HG03558 (cell line): Measurements from ENCODE around the gene ADSL.
"Not testable (repeated sequence)": the region's sequence is repeated elsewhere in the genome, so short reads cannot be mapped to it uniquely, and the experiment has no call there.

Experiments used
- ATAC-seq: cut with Tn5 transposase; IDR thresholded peaks from one replicate; pipeline ENCODE4 v1.9.1; 2021; ENCODE audit warnings: moderate number of reproducible peaks; ENCODE audit not compliant: unreplicated experiment; ENCODE audit errors: extremely low read depth

Gene ADSL

GRCh38 chr22:40346185-40347118 lies at the start of gene ADSL:
TSS of gene ADSL (plus strand) at chr22:40346500. CDS start at chr22:40346559, 59 bp downstream.
- ATAC-seq: no peak

GRCh38 chr22:40300316-40300715 lies 46.0 kb upstream of the ADSL start:
- ATAC-seq: no peak

GRCh38 chr22:40300884-40301672 lies 45.2 kb upstream of the ADSL start:
- ATAC-seq: no peak

GRCh38 chr22:40302149-40302548 lies 44.2 kb upstream of the ADSL start:
- no peak for ATAC-seq

GRCh38 chr22:40305625-40306024 lies 40.7 kb upstream of the ADSL start:
- no peak for ATAC-seq

- no peak for ATAC-seq
Measured at GRCh38 chr22:40308999-40309573, 37.2 kb upstream of the ADSL start.

GRCh38 chr22:40309631-40310030 lies 36.7 kb upstream of the ADSL start:
- no peak for ATAC-seq

- no peak for ATAC-seq
Measured at GRCh38 chr22:40310081-40310767, 36.1 kb upstream of the ADSL start.

- ATAC-seq: no peak
Measured at GRCh38 chr22:40310768-40311120, 35.6 kb upstream of the ADSL start.

- not testable (repeated sequence) for ATAC-seq
Measured at GRCh38 chr22:40311646-40312045, 34.7 kb upstream of the ADSL start.

GRCh38 chr22:40312050-40312449 lies 34.2 kb upstream of the ADSL start:
- ATAC-seq: no peak

GRCh38 chr22:40313007-40313406 lies 33.3 kb upstream of the ADSL start:
- ATAC-seq: no peak

- ATAC-seq: no peak
Measured at GRCh38 chr22:40314041-40314440, 32.3 kb upstream of the ADSL start.

GRCh38 chr22:40320687-40321086 lies 25.6 kb upstream of the ADSL start:
- ATAC-seq: no peak

GRCh38 chr22:40322021-40322420 lies 24.3 kb upstream of the ADSL start:
- ATAC-seq: no peak

GRCh38 chr22:40322818-40323447 lies 23.4 kb upstream of the ADSL start:
- ATAC-seq: no peak

GRCh38 chr22:40323681-40324171 lies 22.6 kb upstream of the ADSL start:
- no peak for ATAC-seq

GRCh38 chr22:40324468-40325305 lies 21.6 kb upstream of the ADSL start:
- no peak for ATAC-seq

- no peak for ATAC-seq
Measured at GRCh38 chr22:40325315-40325714, 21.0 kb upstream of the ADSL start.
